PC-3 (cell line): ENCODE results near the gene BAIAP2L2. TPM values are rescaled to one million over a fixed set of nuclear protein-coding genes. Genes with fewer than 3 reads are reported as not detected.

Experiments
- ATAC-seq: fragments of 200-7000 bp; cut with Tn5 transposase; 2 replicates; pipeline ENCODE4 v1.9.1; 2020; ENCODE audit warnings: mild to moderate bottlenecking, moderate library complexity
- BruUV-seq: library from RNA; stranded (reverse); fragments of 400-500 nt; replicated peaks from 2 replicates; lab custom pipeline; 2021; lab: Mats Ljungman, UMichigan
- CTCF ChIA-PET: fragments of 300-600 bp; sonication (Branson Sonifier 250); formaldehyde crosslinking; loops from one replicate; lab custom pipeline; 2022; ENCODE audit warnings: antibody characterized with exemption; lab: Charles Lee
- POLR2A ChIA-PET: fragments of 300-600 bp; sonication (Branson Sonifier 250); formaldehyde crosslinking; loops from one replicate; lab custom pipeline; 2022; ENCODE audit warnings: antibody characterized with exemption; ENCODE audit not compliant: unreplicated experiment; lab: Charles Lee
- DNase-seq: peaks from one replicate; pipeline ENCODE4 v3.0.0-alpha.2; 2015
- H2AFZ ChIP-seq: fragments of 300-600 bp; sonication (generic); 2 replicates; pipeline ENCODE4 v1.6.0; 2016; ENCODE audit warnings: antibody characterized with exemption, low read length
- H3F3A ChIP-seq: fragments of 300-600 bp; sonication (generic); one replicate; pipeline ENCODE4 v1.6.0; 2017; ENCODE audit warnings: antibody characterized with exemption, low read length, control low read depth, mild to moderate bottlenecking; ENCODE audit not compliant: unreplicated experiment
- H3K27ac ChIP-seq: fragments of 300-600 bp; sonication (generic); 2 replicates; pipeline ENCODE4 v1.5.1; 2016; ENCODE audit warnings: mild to moderate bottlenecking, low read length
- H3K27me3 ChIP-seq: fragments of 300-600 bp; sonication (generic); 2 replicates; pipeline ENCODE4 v1.6.1; 2016; ENCODE audit warnings: low read length, mixed read lengths
- H3K36me3 ChIP-seq: fragments of 300-600 bp; sonication (generic); 2 replicates; pipeline ENCODE4 v1.6.1; 2016; ENCODE audit warnings: low read depth, mixed run types, low read length, mixed read lengths
- H3K4me1 ChIP-seq: fragments of 300-600 bp; sonication (generic); 2 replicates; pipeline ENCODE4 v1.5.1; 2016; ENCODE audit warnings: low read length; ENCODE audit not compliant: insufficient read depth
- H3K4me2 ChIP-seq: fragments of 300-600 bp; sonication (generic); 2 replicates; pipeline ENCODE4 v1.6.0; 2016; ENCODE audit warnings: low read length
- H3K4me3 ChIP-seq: fragments of 300-600 bp; sonication (generic); 2 replicates; pipeline ENCODE4 v1.5.1; 2016; ENCODE audit warnings: mild to moderate bottlenecking, low read length, mixed read lengths
- H3K79me2 ChIP-seq: fragments of 300-600 bp; sonication (generic); 2 replicates; pipeline ENCODE4 v1.6.1; 2017; ENCODE audit warnings: low read length, mixed read lengths
- H3K9ac ChIP-seq: fragments of 300-600 bp; sonication (generic); 2 replicates; pipeline ENCODE4 v1.6.0; 2016; ENCODE audit warnings: mild to moderate bottlenecking, low read length
- H3K9me2 ChIP-seq: fragments of 300-600 bp; sonication (generic); replicated peaks from 2 replicates; pipeline ENCODE4 v1.6.1; 2016; ENCODE audit warnings: mixed run types, low read length, mixed read lengths
- H3K9me3 ChIP-seq: fragments of 300-600 bp; sonication (generic); 2 replicates; pipeline ENCODE4 v1.6.1; 2016; ENCODE audit warnings: low read length, mixed read lengths
- H4K20me1 ChIP-seq: fragments of 300-600 bp; sonication (generic); 2 replicates; pipeline ENCODE4 v1.6.1; 2016; ENCODE audit warnings: low read length, mixed read lengths
- EZH2 ChIP-seq: fragments of 300-600 bp; sonication (generic); IDR thresholded peaks from one replicate; pipeline ENCODE4 v1.6.1; 2017; ENCODE audit warnings: antibody characterized with exemption, mild to moderate bottlenecking, low read length; ENCODE audit not compliant: unreplicated experiment
- EZH2phosphoT487 ChIP-seq: fragments of 300-600 bp; sonication (generic); IDR thresholded peaks from 2 replicates; pipeline ENCODE4 v1.6.1; 2018; ENCODE audit warnings: mild to moderate bottlenecking, antibody characterized with exemption, low read length, borderline replicate concordance
- intact Hi-C: fragments of 100-400 bp; cut with micrococcal nuclease; formaldehyde crosslinking; loops from 2 replicates; pipeline ENCODE4 v1.9.0; 2023
- total RNA-seq: library from RNA; depleted of rRNA; stranded (reverse); fragments of >200 nt; gene quantifications from 2 replicates; pipeline ENCODE4 v1.2.3, GENCODE V29; 2014
- TF ChIP-seq, protein P1 (sequence below): fragments of 300-600 bp; sonication (generic); conservative IDR thresholded peaks from 2 replicates; pipeline ENCODE4 v1.5.1; 2017; ENCODE audit warnings: antibody characterized with exemption, low read depth, mild to moderate bottlenecking, low read length

The BAIAP2L2 gene
- total RNA-seq, 1 experiment from 2014 or later, result 0.80 TPM

DNA sequence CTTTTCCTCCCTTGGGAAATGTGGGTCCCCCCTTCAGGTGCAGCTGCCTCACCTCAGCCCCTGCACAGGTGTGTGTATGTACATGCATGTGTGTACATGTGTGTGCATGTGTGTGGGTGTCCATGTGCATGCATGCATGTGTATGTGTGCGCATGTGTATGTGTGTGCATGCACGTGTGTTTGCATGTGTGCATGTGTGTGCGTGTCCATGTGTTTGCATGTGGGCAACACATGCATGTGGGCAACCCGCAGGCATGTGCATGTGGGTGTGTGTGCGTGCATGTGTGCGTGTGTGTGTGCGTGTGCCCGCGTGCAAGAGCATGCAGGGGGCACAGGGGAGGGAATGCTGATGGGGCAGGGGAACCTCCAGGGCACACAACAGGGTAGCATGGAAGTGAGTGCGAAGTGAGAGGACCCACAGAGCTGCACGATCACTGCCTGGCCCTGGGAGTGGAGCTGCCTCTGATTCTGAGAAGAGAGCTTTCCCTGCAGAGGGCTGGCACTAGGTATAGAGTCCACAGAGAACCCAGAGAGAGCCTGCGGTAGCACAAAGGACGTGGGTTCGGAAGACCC, 14.6 kb upstream of the BAIAP2L2 start:
- H3K4me1 ChIP-seq, result no peaks in the 10 kb centered on the region
- H3K9me2 ChIP-seq, result no peaks in the 10 kb centered on the region
- H3K9me3 ChIP-seq, result no peaks in the 10 kb centered on the region
- intact Hi-C loops, result no loop called here
- BruUV-seq, result no TSS peak
- H3F3A ChIP-seq, result no peaks in the 10 kb centered on the region
- ChIA-PET CTCF (no interaction called here), POLR2A (no interaction called here)
- DNase-seq, result no peak
- H4K20me1 ChIP-seq, result no peaks in the 10 kb centered on the region
- H3K4me2 ChIP-seq, result no peak overlapping the region
- no peak for TF ChIP-seq EZH2
- TF ChIP-seq, protein P1, sequence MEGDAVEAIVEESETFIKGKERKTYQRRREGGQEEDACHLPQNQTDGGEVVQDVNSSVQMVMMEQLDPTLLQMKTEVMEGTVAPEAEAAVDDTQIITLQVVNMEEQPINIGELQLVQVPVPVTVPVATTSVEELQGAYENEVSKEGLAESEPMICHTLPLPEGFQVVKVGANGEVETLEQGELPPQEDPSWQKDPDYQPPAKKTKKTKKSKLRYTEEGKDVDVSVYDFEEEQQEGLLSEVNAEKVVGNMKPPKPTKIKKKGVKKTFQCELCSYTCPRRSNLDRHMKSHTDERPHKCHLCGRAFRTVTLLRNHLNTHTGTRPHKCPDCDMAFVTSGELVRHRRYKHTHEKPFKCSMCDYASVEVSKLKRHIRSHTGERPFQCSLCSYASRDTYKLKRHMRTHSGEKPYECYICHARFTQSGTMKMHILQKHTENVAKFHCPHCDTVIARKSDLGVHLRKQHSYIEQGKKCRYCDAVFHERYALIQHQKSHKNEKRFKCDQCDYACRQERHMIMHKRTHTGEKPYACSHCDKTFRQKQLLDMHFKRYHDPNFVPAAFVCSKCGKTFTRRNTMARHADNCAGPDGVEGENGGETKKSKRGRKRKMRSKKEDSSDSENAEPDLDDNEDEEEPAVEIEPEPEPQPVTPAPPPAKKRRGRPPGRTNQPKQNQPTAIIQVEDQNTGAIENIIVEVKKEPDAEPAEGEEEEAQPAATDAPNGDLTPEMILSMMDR, result no peak
- TF ChIP-seq EZH2phosphoT487, result no peak
- H3K36me3 ChIP-seq, result no peaks in the 10 kb centered on the region
- no peak overlapping the region for H3K9ac ChIP-seq
- ATAC-seq, result no peak
- no peak overlapping the region for H3K27ac ChIP-seq
- no peaks in the 10 kb centered on the region for H3K27me3 ChIP-seq
- no peak overlapping the region for H3K4me3 ChIP-seq
- H2AFZ ChIP-seq, result no peak overlapping the region
- no peaks in the 10 kb centered on the region for H3K79me2 ChIP-seq

DNA sequence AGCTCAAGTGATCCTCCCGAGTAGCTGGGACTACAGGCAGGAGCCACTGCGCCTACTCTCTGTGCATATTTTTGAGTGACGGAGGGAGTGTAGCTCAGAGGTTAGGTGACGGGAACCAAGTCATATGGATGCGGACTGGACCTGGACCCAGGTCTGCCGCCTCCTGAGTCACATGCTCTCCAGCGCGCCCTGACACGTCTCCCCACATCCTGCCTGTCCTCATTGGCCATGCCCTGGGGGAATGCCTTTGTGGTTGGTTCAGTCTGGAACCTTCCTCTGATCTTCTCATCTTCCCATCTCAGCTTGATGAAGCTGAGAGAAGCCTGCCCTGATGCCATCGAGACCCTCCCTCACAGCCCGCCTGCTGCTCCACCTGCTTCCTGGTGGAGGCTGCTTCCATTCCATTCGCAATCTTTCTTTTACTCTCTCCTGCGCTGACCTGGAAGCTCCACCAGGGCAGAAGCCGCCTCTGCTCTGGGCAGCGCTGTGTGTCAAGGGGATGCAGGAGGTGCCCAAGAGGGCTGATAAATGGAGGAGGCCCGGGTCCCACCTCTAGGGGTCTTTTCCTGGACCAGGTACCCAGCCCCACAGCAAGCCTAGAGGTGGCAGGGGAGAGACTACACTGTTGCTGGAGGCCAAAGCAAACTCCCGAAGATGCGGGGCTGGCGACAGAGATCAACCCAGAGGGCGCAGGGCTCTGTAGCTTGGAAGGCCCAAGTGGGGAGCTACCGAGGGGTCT, 13.9 kb upstream of the BAIAP2L2 start:
- DNase-seq (no peak), ATAC-seq (no peak)
- CTCF ChIA-PET, result no interaction called here

More for the DNA sequence above, 13.9 kb upstream of the BAIAP2L2 start:
- TF ChIP-seq, protein P1, result no peak
- TF ChIP-seq EZH2phosphoT487 (no peak), EZH2 (no peak)
- no peak overlapping the region for H3K4me2 ChIP-seq
- H3K4me3 ChIP-seq, result no peak overlapping the region
- POLR2A ChIA-PET, result no interaction called here
- no peaks in the 10 kb centered on the region for H3F3A ChIP-seq
- no peaks in the 10 kb centered on the region for H3K27me3 ChIP-seq
- no peaks in the 10 kb centered on the region for H3K4me1 ChIP-seq
- no peaks in the 10 kb centered on the region for H3K36me3 ChIP-seq
- no peaks in the 10 kb centered on the region for H4K20me1 ChIP-seq
- no peak overlapping the region for H3K9ac ChIP-seq
- no peaks in the 10 kb centered on the region for H3K9me2 ChIP-seq
- H3K9me3 ChIP-seq, result no peaks in the 10 kb centered on the region
- no TSS peak for BruUV-seq
- intact Hi-C loops, result no loop called here
- H3K27ac ChIP-seq, result no peak overlapping the region
- no peaks in the 10 kb centered on the region for H3K79me2 ChIP-seq
- H2AFZ ChIP-seq, result no peak overlapping the region
